ENCODE measurements around the gene MAGEA10. TPM values are rescaled to one million over a fixed set of nuclear protein-coding genes. Genes with fewer than 3 reads are reported as not detected.

Gene MAGEA10
- total and polyA plus RNA-seq, 2 donors (not counting 1 experiment from before 2014, with no cell fraction given), result not detected

GRCh38 chrX:152117305-152117704 is 21.1 kb downstream of the MAGEA10 start:
- Mint-ChIP-seq H3K27ac (no peak overlapping the region), H3K27me3 (no peaks in the 10 kb centered on the region), H3K4me3 (no peak overlapping the region), H3K4me1 (no peaks in the 10 kb centered on the region), H3K9me3 (ENCODE audit: insufficient read depth) (no peaks in the 10 kb centered on the region)
- DNase-seq (no peak), ATAC-seq (ENCODE audit: low read depth) (no peak)
- no peaks in the 10 kb centered on the region for H3K36me3 ChIP-seq (replicated peaks in 1 of 2; ENCODE audit: control extremely low read depth in 1 of 2, control insufficient read depth in 1 of 2, extremely low read depth in 1 of 2, insufficient read depth in 2 of 2, low read length in 1 of 2)
- no peak overlapping the region for H3K4me3 ChIP-seq (ENCODE audit: control extremely low read depth in 1 of 5, extremely low read depth in 1 of 5, insufficient read depth in 1 of 5, low read depth in 2 of 5, low read length in 4 of 5)
- intact Hi-C loops (cut with micrococcal nuclease), result no loop called here
- H3K79me2 ChIP-seq (ENCODE audit: control insufficient read depth, insufficient read depth, low read length), result no peaks in the 10 kb centered on the region
- H3K9ac ChIP-seq (ENCODE audit: low read length), result no peak overlapping the region
- H3K27ac ChIP-seq (ENCODE audit: low read length in 2 of 2), result no peak overlapping the region
- H4K20me1 ChIP-seq (ENCODE audit: control insufficient read depth, insufficient read depth, low read length, poor library complexity, severe bottlenecking), result no peaks in the 10 kb centered on the region
- no peak for TF ChIP-seq CTCF (IDR thresholded peaks at IDR 0.05)
- no peak for TF ChIP-seq EZH2 (IDR thresholded peaks at IDR 0.05; ENCODE audit: borderline replicate concordance, insufficient read depth, low read depth, low read length, poor library complexity, severe bottlenecking)
- ChIA-PET CTCF (no interaction called here), POLR2A (no interaction called here)
- no CpG with 5 or more reads among the region's 3 CpGs for WGBS (ENCODE audit: insufficient coverage)
- H3K4me1 ChIP-seq (ENCODE audit: control insufficient read depth in 2 of 2, insufficient read depth in 2 of 2, low read length in 2 of 2), result no peaks in the 10 kb centered on the region
- H3K27me3 ChIP-seq (replicated peaks in 1 of 4; ENCODE audit: control extremely low read depth in 1 of 4, control insufficient read depth in 3 of 4, insufficient read depth in 4 of 4, low read length in 3 of 4), result no peaks in the 10 kb centered on the region
- no peak overlapping the region for H2AFZ ChIP-seq (ENCODE audit: insufficient read depth, low read depth, low read length, poor library complexity, severe bottlenecking)
- H3K9me3 ChIP-seq (ENCODE audit: control extremely low read depth in 1 of 3, control insufficient read depth in 2 of 3, insufficient read depth in 1 of 3, low read length in 2 of 3), result no peaks in the 10 kb centered on the region
- no peak overlapping the region for H3K4me2 ChIP-seq (replicated peaks; ENCODE audit: low read depth, low read length, poor library complexity, severe bottlenecking)

- no peaks in the 10 kb centered on the region for H3K4me1 Mint-ChIP-seq
- intact Hi-C loops (cut with micrococcal nuclease), result no loop called here
- H3K27ac ChIP-seq (ENCODE audit: low read length in 2 of 2), result no peak overlapping the region
- no peak for DNase-seq
- TF ChIP-seq EZH2 (IDR thresholded peaks at IDR 0.05; ENCODE audit: borderline replicate concordance, insufficient read depth, low read depth, low read length, poor library complexity, severe bottlenecking) (no peak), CTCF (IDR thresholded peaks at IDR 0.05) (no peak)
- H3K36me3 ChIP-seq (replicated peaks in 1 of 2; ENCODE audit: control extremely low read depth in 1 of 2, control insufficient read depth in 1 of 2, extremely low read depth in 1 of 2, insufficient read depth in 2 of 2, low read length in 1 of 2), result no peaks in the 10 kb centered on the region
- H3K9me3 Mint-ChIP-seq (ENCODE audit: insufficient read depth), result no peaks in the 10 kb centered on the region
- no peak for ATAC-seq (ENCODE audit: low read depth)
- no peak overlapping the region for H3K27ac Mint-ChIP-seq
- H3K27me3 ChIP-seq (replicated peaks in 1 of 4; ENCODE audit: control extremely low read depth in 1 of 4, control insufficient read depth in 3 of 4, insufficient read depth in 4 of 4, low read length in 3 of 4), result no peaks in the 10 kb centered on the region
- no peaks in the 10 kb centered on the region for H4K20me1 ChIP-seq (ENCODE audit: control insufficient read depth, insufficient read depth, low read length, poor library complexity, severe bottlenecking)
- WGBS (ENCODE audit: insufficient coverage), result 85% methylated on average over 3 of the region's 5 CpGs
- H3K4me2 ChIP-seq (replicated peaks; ENCODE audit: low read depth, low read length, poor library complexity, severe bottlenecking), result no peak overlapping the region
- H3K4me3 Mint-ChIP-seq, result no peak overlapping the region
- no peaks in the 10 kb centered on the region for H3K4me1 ChIP-seq (ENCODE audit: control insufficient read depth in 2 of 2, insufficient read depth in 2 of 2, low read length in 2 of 2)
- POLR2A ChIA-PET, result no interaction called here
- H2AFZ ChIP-seq (ENCODE audit: insufficient read depth, low read depth, low read length, poor library complexity, severe bottlenecking), result no peak overlapping the region
- CTCF ChIA-PET, result no interaction called here
- no peak overlapping the region for H3K4me3 ChIP-seq (ENCODE audit: control extremely low read depth in 1 of 5, extremely low read depth in 1 of 5, insufficient read depth in 1 of 5, low read depth in 2 of 5, low read length in 4 of 5)
- H3K79me2 ChIP-seq (ENCODE audit: control insufficient read depth, insufficient read depth, low read length), result no peaks in the 10 kb centered on the region
- no peaks in the 10 kb centered on the region for H3K9me3 ChIP-seq (ENCODE audit: control extremely low read depth in 1 of 3, control insufficient read depth in 2 of 3, insufficient read depth in 1 of 3, low read length in 2 of 3)
- no peaks in the 10 kb centered on the region for H3K27me3 Mint-ChIP-seq
- H3K9ac ChIP-seq (ENCODE audit: low read length), result no peak overlapping the region
Observed at GRCh38 chrX:152108527-152108926, 29.9 kb downstream of the MAGEA10 start.

Measured in B cell (primary cell).